Activated CD4-positive, alpha-beta T cell treated with anti-CD3 and anti-CD28 coated beads, Interleukin-2, amount 50 U/mL, for 24 hours (primary cell): ENCODE measurements around the gene BICD2.
"Not testable (repeated sequence)": the region's sequence is repeated elsewhere in the genome, so short reads cannot be mapped to it uniquely, and the experiment has no call there.

Experiments used
- DNase-seq, 2 donors: peaks; one replicate each; pipeline ENCODE4 v3.0.0-alpha.2; 2020; ENCODE audit warnings: low read depth in 1 of 2, low spot score in 1 of 2

The BICD2 gene

GRCh38 chr9:92764381-92764987, at the start of gene BICD2:
BICD2 (minus strand) TSS chr9:92764833; CDS start chr9:92764744, 89 bp downstream.
- DNase-seq: no peak

DNA sequence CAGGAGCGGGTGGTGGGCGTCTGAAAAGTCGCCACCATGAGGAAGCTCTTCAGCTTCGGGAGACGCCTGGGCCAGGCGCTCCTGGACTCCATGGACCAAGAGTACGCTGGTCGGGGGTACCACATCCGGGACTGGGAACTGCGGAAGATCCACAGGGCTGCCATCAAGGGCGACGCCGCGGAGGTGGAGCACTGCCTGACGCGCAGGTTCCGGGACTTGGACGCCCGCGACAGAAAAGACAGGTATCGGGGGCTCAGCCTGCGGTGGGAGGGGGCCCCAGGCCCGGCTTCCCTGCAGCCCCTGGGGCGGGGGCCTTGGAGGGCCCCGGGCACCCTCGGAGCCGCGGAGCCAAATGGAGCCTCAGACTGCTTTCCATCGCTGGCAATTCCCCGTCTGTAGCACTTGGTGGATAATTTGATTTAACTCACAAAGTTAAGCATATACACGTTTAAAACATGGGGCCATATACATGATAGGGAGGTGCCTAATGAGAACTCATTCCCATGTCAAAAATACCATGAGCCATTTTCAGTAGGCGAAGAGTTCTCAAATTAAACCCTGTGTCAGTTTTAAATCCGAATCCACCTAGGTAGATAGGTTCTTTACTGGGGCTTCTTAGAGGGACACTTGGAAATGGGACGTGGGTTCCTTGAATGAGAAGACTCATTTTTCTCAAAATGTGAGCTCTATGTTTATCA, 45.1 kb upstream of the BICD2 start:
- not testable (repeated sequence) for DNase-seq

DNA sequence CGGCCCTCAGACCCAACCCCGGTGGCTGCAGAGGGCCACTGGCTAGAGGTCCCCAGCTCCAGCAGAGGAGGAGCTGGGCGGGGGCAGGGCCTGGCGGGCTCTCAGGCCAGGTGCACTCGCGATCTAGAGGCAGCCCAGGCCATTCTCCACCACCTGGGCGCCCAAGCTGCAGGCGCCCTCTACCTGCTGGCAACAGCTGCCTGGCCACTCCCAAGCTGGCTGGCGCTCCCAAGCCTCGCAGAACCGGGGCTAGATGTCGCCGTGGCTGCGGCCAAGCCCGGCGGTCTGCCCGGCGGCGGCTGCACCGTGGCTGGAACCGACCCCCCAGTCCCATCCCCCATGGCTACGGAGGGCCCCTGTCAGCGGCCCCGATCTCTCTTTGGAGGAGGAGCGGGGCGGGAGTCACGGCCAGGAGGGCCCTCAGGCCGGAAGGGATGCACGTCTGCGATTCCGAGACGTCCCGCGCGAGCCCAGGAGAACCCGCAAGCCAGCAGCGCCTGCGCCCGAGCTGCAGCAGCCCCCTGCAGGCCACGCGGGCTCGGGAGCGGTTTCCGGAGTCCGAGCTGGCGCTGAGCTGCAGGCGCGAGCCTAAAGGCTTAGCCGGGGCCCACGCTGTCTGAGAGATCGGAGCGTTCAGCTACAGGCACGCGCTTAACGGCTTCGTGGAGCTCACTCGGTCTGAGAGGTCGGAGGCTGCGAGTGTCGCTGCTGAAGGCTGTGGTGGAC, 44.3 kb upstream of the BICD2 start:
- peak in 1 of 2 donors; percentile 21 for DNase-seq

DNA sequence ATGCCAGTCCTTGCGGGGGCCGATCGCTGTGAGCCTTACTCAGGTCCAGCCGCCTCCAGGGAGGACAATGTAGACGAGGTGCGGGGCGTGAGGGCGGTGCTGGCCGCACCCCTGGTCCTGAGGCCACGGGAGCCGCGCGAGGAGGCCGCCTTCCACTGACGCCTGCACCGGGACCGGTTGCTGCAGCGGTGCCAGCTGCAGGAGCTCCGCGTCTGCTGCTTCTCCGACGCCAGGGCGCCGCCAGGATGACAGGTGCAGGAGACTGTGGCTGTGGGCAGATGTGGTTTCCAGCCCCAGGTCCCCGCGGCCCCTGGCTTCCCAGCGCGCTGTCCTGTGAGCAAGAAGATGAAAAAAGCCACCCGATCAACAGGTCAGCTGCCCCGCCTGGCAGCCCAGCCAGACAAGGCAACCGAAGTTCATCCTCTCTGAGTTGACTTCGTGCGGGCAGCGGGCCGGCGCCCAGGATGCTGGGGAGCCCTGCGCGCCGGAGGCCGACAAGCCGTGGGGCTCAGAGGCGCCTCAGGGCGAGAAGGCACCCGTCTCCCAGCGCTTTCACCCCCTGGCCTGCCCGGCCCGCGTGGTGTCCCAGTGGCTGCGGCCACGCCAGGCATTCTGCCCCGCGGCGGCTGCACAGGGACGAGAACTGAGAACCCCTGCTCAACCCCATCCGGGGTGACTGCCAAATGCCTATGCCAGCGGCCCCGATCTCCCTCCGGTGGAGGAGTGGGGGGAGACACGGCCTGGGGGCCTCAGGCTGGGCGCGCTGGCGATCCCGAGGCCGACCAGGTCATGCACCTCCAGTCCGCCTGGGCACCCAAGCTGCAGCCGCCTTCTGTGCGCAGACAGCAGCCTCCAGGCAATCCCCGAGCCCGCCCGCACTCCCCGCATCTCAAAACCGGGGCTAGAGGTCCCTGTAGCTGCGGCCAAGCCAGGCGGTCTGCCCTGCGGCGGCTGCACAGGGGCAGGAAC, 43.4 kb upstream of the BICD2 start:
- peak in 1 of 2 donors; percentile 19 for DNase-seq

GRCh38 chr9:92807031-92807756, 42.6 kb upstream of the BICD2 start:
- no peak for DNase-seq

DNA sequence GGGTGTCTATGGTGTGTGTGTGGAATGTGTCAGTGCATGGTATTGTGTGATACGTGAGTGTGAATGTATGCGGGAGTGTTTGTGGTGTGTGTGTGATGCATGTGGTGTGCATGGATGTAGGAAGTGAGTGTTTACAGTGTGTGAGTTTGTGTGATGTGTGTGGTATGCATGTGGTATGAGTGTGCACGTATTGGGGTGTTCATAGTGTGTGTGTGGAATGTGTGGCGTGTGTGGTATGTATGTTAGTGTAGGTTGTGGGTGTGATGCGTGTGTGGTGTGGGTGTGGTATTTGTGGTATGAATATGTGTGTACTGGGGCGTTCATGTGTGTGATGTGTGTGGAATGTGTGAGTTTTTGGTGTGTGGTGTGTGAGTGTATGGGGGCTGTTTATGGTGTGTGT, 40.1 kb upstream of the BICD2 start:
- DNase-seq: no peak

- no peak for DNase-seq
Observed at GRCh38 chr9:92798358-92798757, 33.7 kb upstream of the BICD2 start.

- DNase-seq: not testable (repeated sequence)
Observed at GRCh38 chr9:92796337-92796804, 31.7 kb upstream of the BICD2 start.

GRCh38 chr9:92795598-92796336, 31.1 kb upstream of the BICD2 start:
- DNase-seq: no peak

DNA sequence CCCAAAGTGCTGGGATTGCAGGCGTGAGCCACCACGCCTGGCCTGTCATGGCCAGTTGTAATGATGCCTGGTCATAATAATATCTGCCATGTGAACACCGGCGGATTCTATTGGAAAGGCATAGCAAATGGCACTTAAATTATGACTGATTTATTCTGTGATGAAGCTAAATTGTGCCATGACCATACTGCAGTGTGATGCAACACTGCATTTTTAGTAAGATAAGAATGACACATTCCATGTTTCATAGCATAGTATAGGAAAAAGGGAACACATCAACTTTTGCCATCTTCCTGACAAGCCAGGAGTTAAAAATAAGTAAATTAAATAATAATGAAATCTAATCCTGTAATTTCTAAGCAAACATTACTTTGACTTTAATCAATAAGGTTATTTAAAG, 30.4 kb upstream of the BICD2 start:
- no peak for DNase-seq

GRCh38 chr9:92794426-92794825, 29.8 kb upstream of the BICD2 start:
- DNase-seq: no peak

- DNase-seq: peak; percentile 42 to 69
Observed at GRCh38 chr9:92790542-92791527, 26.2 kb upstream of the BICD2 start.

DNA sequence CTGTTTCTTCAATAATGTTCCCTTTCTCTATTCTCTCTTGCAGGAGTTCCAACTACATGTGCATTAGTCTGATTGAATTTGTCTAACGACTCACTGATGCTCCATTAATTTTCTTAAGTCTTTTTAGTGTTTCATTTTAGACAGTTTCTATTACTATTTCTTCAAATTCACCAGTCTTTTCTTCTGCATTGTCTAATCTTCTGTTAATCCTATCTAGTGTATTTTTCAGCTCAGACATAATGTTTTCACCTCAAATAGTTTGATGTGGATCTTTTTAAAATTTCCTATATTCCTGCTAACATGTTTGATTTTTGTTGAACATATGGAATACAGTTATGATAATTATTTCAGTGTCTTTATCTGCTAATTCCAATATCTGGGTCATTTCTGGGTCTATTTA, 21.7 kb upstream of the BICD2 start:
- no peak for DNase-seq

DNA sequence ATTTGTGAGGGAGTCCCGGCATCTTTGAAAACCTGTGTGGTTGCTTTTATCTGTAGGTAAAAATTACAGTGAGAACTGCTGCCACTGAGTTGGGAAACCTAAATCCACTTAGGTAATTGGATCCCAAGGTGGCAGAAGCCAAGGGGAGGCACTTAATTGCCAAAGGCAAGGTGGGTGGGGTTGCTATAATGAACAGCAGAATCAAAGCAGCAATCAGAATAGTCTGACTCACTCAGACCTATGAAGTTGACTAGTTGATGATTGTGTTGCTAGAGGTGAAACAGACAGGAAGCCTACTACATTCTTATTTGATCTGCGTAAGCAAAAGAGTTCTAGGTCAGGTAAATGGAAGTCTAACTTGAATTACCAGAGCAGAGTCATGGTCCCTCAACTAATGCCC, 17.3 kb upstream of the BICD2 start:
- no peak for DNase-seq

GRCh38 chr9:92780206-92780605, 15.6 kb upstream of the BICD2 start:
- no peak for DNase-seq

- DNase-seq: no peak
Observed at GRCh38 chr9:92775466-92775865, 10.8 kb upstream of the BICD2 start.

- no peak for DNase-seq
Observed at GRCh38 chr9:92774274-92774673, 9.6 kb upstream of the BICD2 start.

- no peak for DNase-seq
Observed at GRCh38 chr9:92773810-92774209, 9.2 kb upstream of the BICD2 start.
